GM12878 (cell line): ENCODE measurements around the gene KCNN3. TPM values are rescaled to one million over a fixed set of nuclear protein-coding genes. Genes with fewer than 3 reads are reported as not detected.

Experiments used
- BCL3 ChIP-seq: IDR thresholded peaks from 2 replicates; pipeline ENCODE4 v1.6.1; 2011; ENCODE audit warnings: borderline replicate concordance, low read depth, mild to moderate bottlenecking, moderate library complexity, low read length; ENCODE audit not compliant: insufficient read depth, poor library complexity, severe bottlenecking
- CBX5 ChIP-seq: sonication (generic); IDR thresholded peaks from 2 replicates; pipeline ENCODE4 v1.6.1; 2016; ENCODE audit warnings: low read depth, moderate library complexity, mild to moderate bottlenecking, inconsistent platforms
- CREM ChIP-seq: IDR thresholded peaks from 2 replicates; pipeline ENCODE4 v1.6.1; 2014; ENCODE audit warnings: antibody characterized with exemption, low read depth
- E2F4 ChIP-seq: IDR thresholded peaks from 2 replicates; pipeline ENCODE4 v1.6.1; 2012; ENCODE audit warnings: low read depth, low read length, improper control_type of control experiment
- EP300 ChIP-seq, 2 experiments: fragments of 150-350 bp in 1 of 2; IDR thresholded peaks; 2 replicates each; pipeline ENCODE4 v1.6.1; 2011 to 2012; ENCODE audit warnings: low read depth in 2 of 2, low read length in 2 of 2, borderline replicate concordance in 1 of 2, improper control_type of control experiment in 1 of 2, inconsistent platforms in 1 of 2; ENCODE audit not compliant: control insufficient read depth in 1 of 2
- GABPA ChIP-seq: IDR thresholded peaks from 2 replicates; pipeline ENCODE4 v1.6.1; 2014; ENCODE audit warnings: antibody characterized with exemption, low read depth, mild to moderate bottlenecking, inconsistent platforms
- GATAD2B ChIP-seq: fragments of 450-650 bp; conservative IDR thresholded peaks from 2 replicates; pipeline ENCODE4 v1.6.1; 2017; ENCODE audit warnings: low read depth, mild to moderate bottlenecking, moderate library complexity
- IKZF1 ChIP-seq: fragments of 450-650 bp; conservative IDR thresholded peaks from 2 replicates; pipeline ENCODE4 v1.6.1; 2017; ENCODE audit warnings: antibody characterized with exemption, mild to moderate bottlenecking
- IRF5 ChIP-seq: fragments of 450-650 bp; IDR thresholded peaks from 2 replicates; pipeline ENCODE4 v1.6.1; 2017; ENCODE audit warnings: borderline replicate concordance
- KAT2A ChIP-seq: conservative IDR thresholded peaks from 2 replicates; pipeline ENCODE4 v1.6.1; 2011; ENCODE audit warnings: low read depth, low read length; ENCODE audit not compliant: control insufficient read depth
- NFIC ChIP-seq: IDR thresholded peaks from 2 replicates; pipeline ENCODE4 v1.6.1; 2012; ENCODE audit warnings: low read depth, mild to moderate bottlenecking, inconsistent platforms, low read length, moderate library complexity
- NFXL1 ChIP-seq: fragments of 450-650 bp; IDR thresholded peaks from 2 replicates; pipeline ENCODE4 v1.6.1; 2017; ENCODE audit warnings: antibody characterized with exemption, mild to moderate bottlenecking, borderline replicate concordance
- NR2C2 ChIP-seq: IDR thresholded peaks from 2 replicates; pipeline ENCODE4 v1.6.1; 2011; ENCODE audit warnings: borderline replicate concordance, low read depth; ENCODE audit not compliant: control insufficient read depth, insufficient read length
- NR2F1 ChIP-seq: fragments of 450-650 bp; conservative IDR thresholded peaks from 2 replicates; pipeline ENCODE4 v1.6.1; 2017; ENCODE audit warnings: mild to moderate bottlenecking
- PAX5 ChIP-seq: IDR thresholded peaks from 2 replicates; pipeline ENCODE4 v1.6.1; 2011; ENCODE audit warnings: low read depth, low read length, borderline replicate concordance
- POU2F2 ChIP-seq: IDR thresholded peaks from 3 replicates; pipeline ENCODE4 v1.6.1; 2011; ENCODE audit warnings: low read depth, mild to moderate bottlenecking, low read length, borderline replicate concordance
- RELA ChIP-seq: fragments of 450-650 bp; IDR thresholded peaks from 2 replicates; pipeline ENCODE4 v1.8.0; 2014; ENCODE audit warnings: borderline replicate concordance; ENCODE audit not compliant: partially characterized antibody
- RFX5 ChIP-seq: IDR thresholded peaks from 2 replicates; pipeline ENCODE4 v1.6.1; 2011; ENCODE audit warnings: low read depth, low read length, improper control_type of control experiment
- SMARCA5 ChIP-seq: fragments of 450-650 bp; IDR thresholded peaks from 2 replicates; pipeline ENCODE4 v1.6.1; 2017; ENCODE audit warnings: mild to moderate bottlenecking
- SP1 ChIP-seq: IDR thresholded peaks from one replicate; pipeline ENCODE4 v1.6.1; 2011; ENCODE audit warnings: low read depth, low read length
- TCF3 ChIP-seq: IDR thresholded peaks from 2 replicates; pipeline ENCODE4 v1.6.1; 2012; ENCODE audit warnings: low read depth, mild to moderate bottlenecking, low read length, borderline replicate concordance; ENCODE audit not compliant: insufficient read depth
- WRNIP1 ChIP-seq: IDR thresholded peaks from 2 replicates; pipeline ENCODE4 v1.6.1; 2011; ENCODE audit warnings: low read depth, low read length, improper control_type of control experiment, borderline replicate concordance
- ZBTB4 ChIP-seq: fragments of 450-650 bp; formaldehyde crosslinking; IDR thresholded peaks from 2 replicates; pipeline ENCODE4 v1.4.0; 2022; ENCODE audit warnings: mild to moderate bottlenecking, moderate library complexity
- ZNF207 ChIP-seq: fragments of 450-650 bp; IDR thresholded peaks from 2 replicates; pipeline ENCODE4 v1.6.1; 2014; ENCODE audit warnings: antibody characterized with exemption, mild to moderate bottlenecking, borderline replicate concordance
- polyA plus RNA-seq, 11 experiments: library from polyadenylated mRNA; depleted of rRNA in 4 of 11; unstranded in 6 of 11; stranded (reverse) in 5 of 11; fragments of >200 nt; fragmentation: Nextera tagmentation in 4 of 11; fragmentation: Illumina TruSeq in 1 of 11; extraction: Ambion mirVana in 4 of 11; extraction: Trizol in 1 of 11; gene quantifications; 1 replicate in 1 of 11; 2 replicates in 10 of 11; pipeline versions ENCODE4 v1.2.1 to v1.2.3, GENCODE V29; 2011 to 2016; ENCODE audit warnings: inconsistent platforms in 2 of 11, missing spikeins in 2 of 11, low read depth in 1 of 11
- total RNA-seq, 4 experiments: library from RNA; depleted of rRNA in 3 of 4; stranded (reverse); fragments of >200 nt in 3 of 4; fragmentation: Illumina TruSeq in 1 of 4; extraction: Trizol in 1 of 4; gene quantifications; 2 replicates each; pipeline versions ENCODE4 v1.2.1 to v1.2.3, GENCODE V29; 2013 to 2021

KCNN3 gene
- total and polyA plus RNA-seq, 10 of the 15 experiments (the other 5 are each of a cell fraction or from before 2014, with no cell fraction given): 3.5 to 26.4 (median 14.9) TPM

GRCh38 chr1:154784924-154785531, 85.1 kb downstream of the KCNN3 start (continued):
- TF ChIP-seq ZBTB4 (no peak), PAX5 (no peak), POU2F2 (no peak), BCL3 (no peak), RELA (no peak), NFIC (peak; percentile 53; the same call in 1 of the 2 replicates), WRNIP1 (no peak), E2F4 (no peak), NFXL1 (no peak), NR2C2 (no peak), SMARCA5 (no peak), RFX5 (peak; percentile 90), CBX5 (no peak), GATAD2B (no peak), IRF5 (no peak), GABPA (no peak), SP1 (no peak), ZNF207 (no peak), KAT2A (no peak), NR2F1 (peak; percentile 57; the same call in 1 of the 2 replicates), TCF3 (peak; percentile 15; the same call in 1 of the 2 replicates), CREM (peak; percentile 65; the same call in 1 of the 2 replicates), EP300 (IDR thresholded peaks at IDR 0.05; ENCODE audit: borderline replicate concordance in 1 of 2, control insufficient read depth in 1 of 2, low read depth in 2 of 2, low read length in 2 of 2) (no peak), IKZF1 (peak; percentile 61; the same call in 1 of the 2 replicates)
